ENCODE data around the gene COQ6. TPM values are rescaled to one million over a fixed set of nuclear protein-coding genes. Genes with fewer than 3 reads are reported as not detected.
"Not testable (repeated sequence)": the region's sequence is repeated elsewhere in the genome, so short reads cannot be mapped to it uniquely, and the experiment has no call there.

Gene COQ6
- total RNA-seq, 1 donor from 2014 or later = 13.4 TPM

DNA sequence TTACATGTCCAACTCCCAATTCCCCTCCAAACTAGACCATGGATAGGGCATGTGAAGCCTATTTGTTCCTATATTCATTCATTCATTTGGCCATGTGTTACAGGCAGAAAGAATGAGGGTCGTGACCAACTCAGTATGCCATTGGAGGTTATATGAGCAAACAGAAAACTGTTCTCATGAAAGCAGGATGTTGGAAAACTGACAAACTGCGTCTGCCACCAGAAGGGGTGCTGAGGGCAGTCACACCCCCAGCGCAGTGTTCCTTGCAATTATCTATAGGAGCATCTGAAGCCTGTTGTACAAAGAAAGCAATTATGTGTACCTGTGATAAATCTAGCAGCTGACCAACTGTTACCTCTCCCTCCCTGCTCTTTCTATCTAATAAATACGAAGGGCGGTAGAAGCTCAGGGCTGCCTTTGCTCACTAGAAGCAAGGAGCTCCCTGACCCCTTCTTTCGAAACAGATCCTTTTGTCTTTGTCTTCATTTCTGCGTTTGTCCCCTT is 47.9 kb downstream of the COQ6 start:
- TF ChIP-seq, protein P1, sequence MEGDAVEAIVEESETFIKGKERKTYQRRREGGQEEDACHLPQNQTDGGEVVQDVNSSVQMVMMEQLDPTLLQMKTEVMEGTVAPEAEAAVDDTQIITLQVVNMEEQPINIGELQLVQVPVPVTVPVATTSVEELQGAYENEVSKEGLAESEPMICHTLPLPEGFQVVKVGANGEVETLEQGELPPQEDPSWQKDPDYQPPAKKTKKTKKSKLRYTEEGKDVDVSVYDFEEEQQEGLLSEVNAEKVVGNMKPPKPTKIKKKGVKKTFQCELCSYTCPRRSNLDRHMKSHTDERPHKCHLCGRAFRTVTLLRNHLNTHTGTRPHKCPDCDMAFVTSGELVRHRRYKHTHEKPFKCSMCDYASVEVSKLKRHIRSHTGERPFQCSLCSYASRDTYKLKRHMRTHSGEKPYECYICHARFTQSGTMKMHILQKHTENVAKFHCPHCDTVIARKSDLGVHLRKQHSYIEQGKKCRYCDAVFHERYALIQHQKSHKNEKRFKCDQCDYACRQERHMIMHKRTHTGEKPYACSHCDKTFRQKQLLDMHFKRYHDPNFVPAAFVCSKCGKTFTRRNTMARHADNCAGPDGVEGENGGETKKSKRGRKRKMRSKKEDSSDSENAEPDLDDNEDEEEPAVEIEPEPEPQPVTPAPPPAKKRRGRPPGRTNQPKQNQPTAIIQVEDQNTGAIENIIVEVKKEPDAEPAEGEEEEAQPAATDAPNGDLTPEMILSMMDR (IDR thresholded peaks at IDR 0.05; ENCODE audit: insufficient read depth, low read length, severe bottlenecking) = no peak
- H3K36me3 ChIP-seq (ENCODE audit: control insufficient read depth, insufficient read depth, low read length) = no peaks in the 10 kb centered on the region
- FAIRE-seq = no peak

DNA sequence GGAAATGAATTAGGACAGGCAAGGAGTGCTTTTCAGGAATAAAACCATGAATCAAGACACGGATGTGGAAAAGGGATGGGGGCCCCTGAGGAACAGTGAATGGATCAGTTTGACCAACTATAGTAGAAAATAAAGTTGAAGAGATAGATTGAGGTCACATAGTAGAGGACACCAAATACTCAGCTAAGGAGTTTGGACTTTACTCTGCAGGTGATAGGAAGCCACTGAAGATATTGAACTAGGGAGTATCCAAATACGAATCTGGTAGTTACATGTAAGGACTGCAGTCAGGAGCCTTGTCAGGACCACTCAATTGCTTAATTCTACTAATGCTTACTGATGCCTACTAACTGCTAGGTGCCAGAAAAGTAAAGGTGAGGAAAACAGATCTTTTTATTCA is 48.6 kb downstream of the COQ6 start:
- no peak overlapping the region for H3K4me3 ChIP-seq (ENCODE audit: low read depth, low read length)
- FAIRE-seq (no peak), DNase-seq (ENCODE audit: low read depth) (no peak)
- peaks cover 1% of the 10 kb centered on the region for H3K36me3 ChIP-seq (ENCODE audit: control insufficient read depth, insufficient read depth, low read length)
- no peaks in the 10 kb centered on the region for H3K27me3 ChIP-seq (ENCODE audit: control insufficient read depth, insufficient read depth, low read length)
- TF ChIP-seq, protein P1 (IDR thresholded peaks at IDR 0.05; ENCODE audit: insufficient read depth, low read length, severe bottlenecking) = no peak

More for the DNA sequence above, 47.9 kb downstream of the COQ6 start:
- H3K27me3 ChIP-seq (ENCODE audit: control insufficient read depth, insufficient read depth, low read length) = no peaks in the 10 kb centered on the region
- DNase-seq (ENCODE audit: low read depth) = no peak
- H3K4me3 ChIP-seq (ENCODE audit: low read depth, low read length) = no peak overlapping the region

- not testable (repeated sequence) for DNase-seq (ENCODE audit: low read depth); H3K36me3 ChIP-seq (ENCODE audit: control insufficient read depth, insufficient read depth, low read length); H3K27me3 ChIP-seq (ENCODE audit: control insufficient read depth, insufficient read depth, low read length); FAIRE-seq; H3K4me3 ChIP-seq (ENCODE audit: low read depth, low read length)
Observed at GRCh38 chr14:74005664-74006063, 55.6 kb downstream of the COQ6 start.

GRCh38 chr14:74008843-74009499 is 58.9 kb downstream of the COQ6 start:
- Histone ChIP-seq H3K27me3 (ENCODE audit: control insufficient read depth, insufficient read depth, low read length) (no peaks in the 10 kb centered on the region), H3K36me3 (ENCODE audit: control insufficient read depth, insufficient read depth, low read length) (peaks cover 12% of the 10 kb centered on the region), H3K4me3 (ENCODE audit: low read depth, low read length) (no peak overlapping the region)
- DNase-seq (ENCODE audit: low read depth) = no peak
- TF ChIP-seq, protein P1 (IDR thresholded peaks at IDR 0.05; ENCODE audit: insufficient read depth, low read length, severe bottlenecking) = no peak
- FAIRE-seq = no peak

Other genes with a start within 250 kb of the COQ6 start
- gene PNMA1, start 235.9 kb upstream of the COQ6 start, total RNA-seq = 10.5 and 13.1 TPM in 2 replicates
- 5.8 and 7.2 TPM in 2 replicates for gene PTGR2, start 98.5 kb upstream of the COQ6 start, total RNA-seq
- 126 and 131 TPM in 2 replicates for gene ZNF410, start 63.4 kb upstream of the COQ6 start, total RNA-seq
- 1.5 and 1.6 TPM in 2 replicates for gene FAM161B, start 208 bp upstream of the COQ6 start, total RNA-seq
- 13.7 TPM in 2 replicates for gene ENTPD5, start 69.0 kb downstream of the COQ6 start, total RNA-seq
- 1.3 and 1.9 TPM in 2 replicates for gene BBOF1, start 69.0 kb downstream of the COQ6 start, total RNA-seq
- gene ALDH6A1, start 134.2 kb downstream of the COQ6 start, total RNA-seq = 15.1 and 22.1 TPM in 2 replicates
- gene LIN52, start 134.7 kb downstream of the COQ6 start, total RNA-seq = 7.9 and 8.4 TPM in 2 replicates

Measured in bronchial epithelial cell (primary cell).